SU-DHL-6 (cell line): ENCODE data around the gene PSMC4.

Source experiments
- H2AFZ ChIP-seq: fragments of 200-600 bp; sonication (generic); 2 replicates; pipeline ENCODE4 v1.6.1; 2014; ENCODE audit warnings: low read depth, mild to moderate bottlenecking, moderate library complexity, mixed read lengths, antibody characterized with exemption, low read length; ENCODE audit not compliant: severe bottlenecking
- H3F3A ChIP-seq: fragments of 200-600 bp; shearing (Covaris generic); 2 replicates; pipeline ENCODE4 v1.6.0; 2016; ENCODE audit warnings: antibody characterized with exemption, mild to moderate bottlenecking; ENCODE audit not compliant: insufficient read depth
- H3K27ac ChIP-seq: fragments of 200-600 bp; sonication (generic); 2 replicates; pipeline ENCODE4 v1.5.1; 2016; ENCODE audit warnings: low read depth, mild to moderate bottlenecking, low read length, moderate library complexity, mixed read lengths
- H3K27me3 ChIP-seq: fragments of 200-600 bp; sonication (generic), shearing (Covaris generic); 2 replicates; pipeline ENCODE4 v1.6.0; 2014; ENCODE audit warnings: mild to moderate bottlenecking, low read length
- H3K36me3 ChIP-seq: fragments of 200-600 bp; sonication (generic); 2 replicates; pipeline ENCODE4 v1.6.1; 2014; ENCODE audit warnings: mild to moderate bottlenecking, low read length, mixed read lengths
- H3K4me2 ChIP-seq: fragments of 300-600, 200-600 bp; shearing (Covaris generic), sonication (generic); 2 replicates; pipeline ENCODE4 v1.6.0; 2014; ENCODE audit warnings: low read length, low read depth, mild to moderate bottlenecking; ENCODE audit not compliant: poor library complexity, severe bottlenecking
- H3K4me3 ChIP-seq: fragments of 200-600 bp; sonication (generic); 2 replicates; pipeline ENCODE4 v1.5.1; 2014; ENCODE audit warnings: antibody characterized with exemption, low read length, mild to moderate bottlenecking, mixed read lengths; ENCODE audit not compliant: insufficient read depth, poor library complexity, severe bottlenecking
- H3K79me2 ChIP-seq: fragments of 200-600 bp; sonication (generic); 2 replicates; pipeline ENCODE4 v1.6.1; 2014; ENCODE audit warnings: mild to moderate bottlenecking, low read length, moderate library complexity; ENCODE audit not compliant: insufficient read depth
- H3K9ac ChIP-seq: fragments of 200-600 bp; sonication (generic); 2 replicates; pipeline ENCODE4 v1.7.0; 2014; ENCODE audit warnings: mild to moderate bottlenecking, low read length
- H3K9me2 ChIP-seq: fragments of 200-600 bp; sonication (generic); replicated peaks from 2 replicates; pipeline ENCODE4 v1.6.1; 2014; ENCODE audit warnings: low read length; ENCODE audit not compliant: insufficient read depth
- H3K9me3 ChIP-seq: fragments of 200-600 bp; sonication (generic); 2 replicates; pipeline ENCODE4 v1.6.1; 2014; ENCODE audit warnings: low read length, mixed read lengths; ENCODE audit not compliant: insufficient read depth
- H4K20me1 ChIP-seq: fragments of 200-600 bp; sonication (generic); 2 replicates; pipeline ENCODE4 v1.6.1; 2014; ENCODE audit warnings: low read depth, mild to moderate bottlenecking, antibody characterized with exemption, low read length, moderate library complexity, mixed read lengths
- EZH2phosphoT487 ChIP-seq: fragments of 200-600 bp; sonication (generic), shearing (Covaris generic); conservative IDR thresholded peaks from 2 replicates; pipeline ENCODE4 v1.6.1; 2018; ENCODE audit warnings: mild to moderate bottlenecking, antibody characterized with exemption, low read length, moderate library complexity, mixed read lengths
- TF ChIP-seq, protein P1 (sequence below): fragments of 200-600 bp; sonication (generic); IDR thresholded peaks from one replicate; pipeline ENCODE4 v1.5.1; 2017; ENCODE audit warnings: antibody characterized with exemption, mild to moderate bottlenecking, low read length, moderate library complexity; ENCODE audit not compliant: insufficient read depth, poor library complexity, severe bottlenecking

PSMC4 gene

DNA sequence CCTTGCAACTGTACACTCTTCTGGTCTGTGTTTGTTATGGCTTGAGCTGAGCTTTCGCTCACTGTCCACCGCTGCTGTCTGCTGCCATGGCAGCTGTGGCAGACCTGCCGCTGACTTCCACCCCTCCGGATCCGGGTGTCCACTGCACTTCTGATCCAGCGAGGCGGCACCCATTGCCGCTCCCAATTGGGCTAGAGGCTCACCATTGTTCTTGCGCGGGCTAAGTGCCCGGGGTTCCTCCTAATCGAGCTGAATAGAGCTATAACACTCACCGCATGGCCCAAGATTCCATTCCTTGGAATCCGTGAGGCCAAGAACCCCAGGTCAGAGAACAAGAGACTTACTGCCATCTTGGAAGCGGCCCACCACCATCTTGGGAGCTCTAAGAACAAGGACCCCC is 2.2 kb upstream of the PSMC4 start:
- H3K9ac ChIP-seq: no peak overlapping the region
- H3K9me3 ChIP-seq: no peaks in the 10 kb centered on the region
- H3F3A ChIP-seq: peaks cover 12% of the 10 kb centered on the region; the same call in 1 of the 2 replicates
- H3K27ac ChIP-seq: no peak overlapping the region; the same call in 1 of the 2 replicates
- no peaks in the 10 kb centered on the region for H3K36me3 ChIP-seq
- peaks cover 19% of the 10 kb centered on the region for H3K79me2 ChIP-seq
- H3K27me3 ChIP-seq: no peaks in the 10 kb centered on the region
- no peak overlapping the region for H3K4me3 ChIP-seq
- TF ChIP-seq EZH2phosphoT487: no peak
- TF ChIP-seq, protein P1, sequence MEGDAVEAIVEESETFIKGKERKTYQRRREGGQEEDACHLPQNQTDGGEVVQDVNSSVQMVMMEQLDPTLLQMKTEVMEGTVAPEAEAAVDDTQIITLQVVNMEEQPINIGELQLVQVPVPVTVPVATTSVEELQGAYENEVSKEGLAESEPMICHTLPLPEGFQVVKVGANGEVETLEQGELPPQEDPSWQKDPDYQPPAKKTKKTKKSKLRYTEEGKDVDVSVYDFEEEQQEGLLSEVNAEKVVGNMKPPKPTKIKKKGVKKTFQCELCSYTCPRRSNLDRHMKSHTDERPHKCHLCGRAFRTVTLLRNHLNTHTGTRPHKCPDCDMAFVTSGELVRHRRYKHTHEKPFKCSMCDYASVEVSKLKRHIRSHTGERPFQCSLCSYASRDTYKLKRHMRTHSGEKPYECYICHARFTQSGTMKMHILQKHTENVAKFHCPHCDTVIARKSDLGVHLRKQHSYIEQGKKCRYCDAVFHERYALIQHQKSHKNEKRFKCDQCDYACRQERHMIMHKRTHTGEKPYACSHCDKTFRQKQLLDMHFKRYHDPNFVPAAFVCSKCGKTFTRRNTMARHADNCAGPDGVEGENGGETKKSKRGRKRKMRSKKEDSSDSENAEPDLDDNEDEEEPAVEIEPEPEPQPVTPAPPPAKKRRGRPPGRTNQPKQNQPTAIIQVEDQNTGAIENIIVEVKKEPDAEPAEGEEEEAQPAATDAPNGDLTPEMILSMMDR: no peak
- no peak overlapping the region for H3K4me2 ChIP-seq
- no peaks in the 10 kb centered on the region for H3K9me2 ChIP-seq
- H2AFZ ChIP-seq: no peak overlapping the region
- no peaks in the 10 kb centered on the region for H4K20me1 ChIP-seq

DNA sequence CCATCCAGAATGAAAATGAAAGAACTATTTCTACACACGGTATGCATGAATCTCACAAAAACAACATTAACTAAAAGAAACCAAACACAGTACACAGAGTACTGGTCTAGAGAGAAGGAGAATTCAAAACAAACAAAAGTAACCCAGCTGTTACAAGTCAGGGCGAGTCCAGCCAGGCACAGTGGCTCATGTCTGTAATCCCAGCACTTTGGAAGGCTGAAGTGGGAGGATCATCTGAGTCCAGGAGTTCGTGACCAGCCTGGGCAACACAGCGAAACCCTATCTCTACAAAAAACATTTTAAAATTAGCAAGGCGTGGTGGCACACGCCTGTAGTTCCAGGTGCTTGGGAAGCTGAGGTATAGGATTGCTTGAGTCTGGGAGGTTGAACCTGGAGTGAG is 1.7 kb upstream of the PSMC4 start:
- no peak for TF ChIP-seq EZH2phosphoT487
- TF ChIP-seq, protein P1: no peak
- Histone ChIP-seq H4K20me1 (no peaks in the 10 kb centered on the region), H2AFZ (no peak overlapping the region), H3K4me2 (peak overlapping the region; percentile 88), H3F3A (peaks cover 7% of the 10 kb centered on the region; the same call in 1 of the 2 replicates), H3K27ac (peak overlapping the region; percentile 78), H3K9me2 (no peaks in the 10 kb centered on the region), H3K4me3 (peak overlapping the region; percentile 54), H3K36me3 (no peaks in the 10 kb centered on the region), H3K9ac (peak overlapping the region; percentile 84), H3K9me3 (no peaks in the 10 kb centered on the region), H3K79me2 (peaks cover 21% of the 10 kb centered on the region), H3K27me3 (no peaks in the 10 kb centered on the region)

DNA sequence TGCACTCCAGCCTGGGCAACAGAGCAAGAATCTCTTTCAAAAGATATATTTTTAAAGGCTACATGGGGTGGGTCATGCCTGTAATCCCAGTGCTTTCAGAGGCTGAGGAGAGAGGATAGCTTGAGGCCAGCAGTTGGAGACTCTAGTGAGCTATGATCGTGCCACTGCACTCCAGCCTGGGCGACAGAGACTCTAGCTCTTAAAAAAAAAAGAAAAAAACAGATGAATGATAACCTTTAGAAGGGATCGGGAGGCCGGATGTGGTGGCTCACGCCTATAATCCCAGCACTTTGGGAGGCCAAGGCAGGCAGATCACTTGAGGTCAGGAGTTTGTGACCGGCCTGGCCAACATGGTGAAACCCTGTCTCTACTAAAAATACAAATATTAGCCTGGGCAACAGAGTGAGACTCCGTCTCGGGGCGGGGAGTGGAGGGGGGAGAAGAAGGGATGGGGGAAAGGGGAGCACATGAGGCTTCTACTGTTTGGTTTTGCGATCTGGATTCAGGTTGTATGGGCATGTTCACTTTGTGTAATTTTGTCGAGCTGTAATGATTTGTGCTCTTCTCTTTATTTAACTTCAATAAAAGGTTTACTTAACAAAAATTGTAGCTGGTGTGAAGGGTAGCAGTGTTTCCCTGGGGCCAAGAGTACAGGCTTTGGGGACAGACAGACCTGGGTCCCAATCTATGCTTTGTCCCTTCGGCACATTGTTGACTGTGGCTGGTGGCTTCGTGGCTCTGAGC is 1.1 kb upstream of the PSMC4 start:
- Histone ChIP-seq H3K4me3 (peak overlapping the region; percentile 54), H3K4me2 (peak overlapping the region; percentile 88), H4K20me1 (no peaks in the 10 kb centered on the region), H3K36me3 (no peaks in the 10 kb centered on the region), H3K9me3 (no peaks in the 10 kb centered on the region), H3K79me2 (peaks cover 21% of the 10 kb centered on the region), H3K27me3 (no peaks in the 10 kb centered on the region), H2AFZ (peak overlapping the region; percentile 79), H3K9ac (peak overlapping the region; percentile 84), H3F3A (peaks cover 7% of the 10 kb centered on the region; the same call in 1 of the 2 replicates), H3K27ac (peak overlapping the region; percentile 78), H3K9me2 (no peaks in the 10 kb centered on the region)
- TF ChIP-seq, protein P1: no peak
- TF ChIP-seq EZH2phosphoT487: no peak
